Thyroid gland (tissue), 4 donors: ENCODE data around the gene CDK19. TPM values are rescaled to one million over a fixed set of nuclear protein-coding genes. Genes with fewer than 3 reads are reported as not detected.

ENCODE experiments used
- DNase-seq, 2 donors: peaks; one replicate each; pipeline ENCODE4 v3.0.0-alpha.2; 2019
- H3K27ac ChIP-seq, 3 donors: fragments of 200-600 bp; sonication (generic); 1 replicate in 2 of 3; 2 replicates in 1 of 3; pipeline ENCODE4 v1.5.1; 2016 to 2019; ENCODE audit warnings: mild to moderate bottlenecking in 1 of 3, moderate library complexity in 1 of 3
- H3K27me3 ChIP-seq: fragments of 200-600 bp; sonication (generic); one replicate; pipeline ENCODE4 v1.5.1; 2019
- H3K36me3 ChIP-seq, 2 donors: fragments of 200-600 bp; sonication (generic); one replicate each; pipeline ENCODE4 v1.5.1; 2016 to 2019
- H3K4me1 ChIP-seq, 2 donors: fragments of 200-600 bp; sonication (generic); one replicate each; pipeline ENCODE4 v1.5.1; 2017 to 2019
- H3K4me3 ChIP-seq, 3 donors: fragments of 200-600 bp; sonication (generic); replicated peaks in 1 of 3; 1 replicate in 2 of 3; 2 replicates in 1 of 3; pipeline ENCODE4 v1.5.1; 2016; ENCODE audit warnings: mild to moderate bottlenecking in 1 of 3
- H3K9me3 ChIP-seq: fragments of 200-600 bp; sonication (generic); one replicate; pipeline ENCODE4 v1.5.1; 2017
- CTCF ChIP-seq, 6 experiments: fragments of 200-600 bp in 3 of 6; fragments of 450-650 bp in 3 of 6; sonication (generic) in 3 of 6; IDR thresholded peaks; one replicate each; pipeline ENCODE4 v1.5.1; 2016 to 2019; ENCODE audit warnings: antibody characterized with exemption in 6 of 6, mild to moderate bottlenecking in 2 of 6, inconsistent platforms in 1 of 6, moderate library complexity in 1 of 6
- POLR2A ChIP-seq, 2 donors: fragments of 450-650 bp; IDR thresholded peaks; one replicate each; pipeline ENCODE4 v1.6.1; 2017; ENCODE audit warnings: antibody characterized with exemption in 2 of 2, mild to moderate bottlenecking in 2 of 2, moderate library complexity in 1 of 2
- WGBS, 2 donors: methylation state at CpG; one replicate each; pipeline ENCODE4 v1.1.5; 2017; 5-methylcytosine and 5-hydroxymethylcytosine counted together
- intact Hi-C: fragments of 100-400 bp; cut with DNase I; formaldehyde crosslinking; loops from one replicate; pipeline ENCODE4 v1.15.1; 2023
- total RNA-seq, 4 donors: library from RNA; depleted of rRNA; stranded (reverse); fragments of >200 nt; gene quantifications; one replicate each; pipeline ENCODE4 v1.2.3, GENCODE V29; 2016

The CDK19 gene
- total RNA-seq, 4 donors from 2014 or later: 12.6 to 17.9 (median 13.3) TPM

DNA sequence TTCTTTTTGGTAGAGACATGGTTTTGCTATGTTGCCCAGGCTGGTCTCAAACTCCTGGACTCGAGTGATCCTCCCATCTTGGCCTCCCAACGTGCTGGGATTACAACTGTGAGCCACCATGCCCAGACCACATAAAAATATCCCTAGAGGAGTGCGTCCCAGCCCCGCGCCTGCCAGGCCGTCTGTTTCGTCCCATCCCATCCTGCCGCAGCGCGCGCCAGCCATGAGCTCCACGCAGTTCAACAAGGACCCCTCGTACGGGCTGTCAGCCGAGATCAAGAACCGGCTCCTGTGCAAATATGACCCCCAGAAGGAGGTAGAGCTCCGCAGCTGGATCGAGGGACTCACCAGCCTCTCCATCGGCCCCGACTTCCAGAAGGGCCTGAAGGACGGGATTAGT is 42.7 kb upstream of the CDK19 start:
- Histone ChIP-seq H3K27ac (no peak overlapping the region), H3K4me3 (no peak overlapping the region), H3K4me1 (peaks cover 0 to 6% of the 10 kb centered on the region in 2 donors), H3K27me3 (no peaks in the 10 kb centered on the region), H3K9me3 (no peaks in the 10 kb centered on the region), H3K36me3 (no peaks in the 10 kb centered on the region)
- intact Hi-C loops: no loop called here
- TF ChIP-seq POLR2A (IDR thresholded peaks at IDR 0.05): no peak
- no peak for TF ChIP-seq CTCF (IDR thresholded peaks at IDR 0.05)
- 95 to 96% methylated on average over 21 of the region's 21 CpGs for WGBS, 2 donors
- DNase-seq: no peak

DNA sequence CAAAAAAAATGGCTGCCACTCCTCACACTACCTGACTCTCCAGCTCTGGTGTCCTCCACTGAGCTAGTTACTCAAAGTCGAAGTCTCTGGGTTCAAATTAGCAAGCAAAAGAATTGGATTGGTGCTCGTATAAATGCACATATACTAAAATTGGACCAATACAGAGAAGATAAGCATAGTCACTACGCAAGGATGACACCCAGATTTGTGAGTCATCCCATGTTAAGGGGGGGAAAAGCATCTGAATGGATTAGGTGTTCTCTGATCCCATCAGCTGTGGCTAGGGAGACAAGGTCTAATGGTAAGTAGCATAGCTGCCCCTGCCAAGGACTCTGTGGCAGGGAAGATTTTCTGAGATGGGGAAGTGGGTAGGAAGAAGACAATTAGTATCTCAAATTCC is 41.0 kb upstream of the CDK19 start:
- peaks cover 0 to 6% of the 10 kb centered on the region in 2 donors for H3K4me1 ChIP-seq
- H3K9me3 ChIP-seq: no peaks in the 10 kb centered on the region
- H3K27ac ChIP-seq: no peak overlapping the region
- 94 to 95% methylated on average over 3 of the region's 3 CpGs for WGBS, 2 donors
- H3K4me3 ChIP-seq: no peak overlapping the region
- H3K27me3 ChIP-seq: no peaks in the 10 kb centered on the region
- intact Hi-C loops: no loop called here
- TF ChIP-seq POLR2A (IDR thresholded peaks at IDR 0.05): no peak
- TF ChIP-seq CTCF (IDR thresholded peaks at IDR 0.05): no peak
- no peak for DNase-seq
- no peaks in the 10 kb centered on the region for H3K36me3 ChIP-seq

DNA sequence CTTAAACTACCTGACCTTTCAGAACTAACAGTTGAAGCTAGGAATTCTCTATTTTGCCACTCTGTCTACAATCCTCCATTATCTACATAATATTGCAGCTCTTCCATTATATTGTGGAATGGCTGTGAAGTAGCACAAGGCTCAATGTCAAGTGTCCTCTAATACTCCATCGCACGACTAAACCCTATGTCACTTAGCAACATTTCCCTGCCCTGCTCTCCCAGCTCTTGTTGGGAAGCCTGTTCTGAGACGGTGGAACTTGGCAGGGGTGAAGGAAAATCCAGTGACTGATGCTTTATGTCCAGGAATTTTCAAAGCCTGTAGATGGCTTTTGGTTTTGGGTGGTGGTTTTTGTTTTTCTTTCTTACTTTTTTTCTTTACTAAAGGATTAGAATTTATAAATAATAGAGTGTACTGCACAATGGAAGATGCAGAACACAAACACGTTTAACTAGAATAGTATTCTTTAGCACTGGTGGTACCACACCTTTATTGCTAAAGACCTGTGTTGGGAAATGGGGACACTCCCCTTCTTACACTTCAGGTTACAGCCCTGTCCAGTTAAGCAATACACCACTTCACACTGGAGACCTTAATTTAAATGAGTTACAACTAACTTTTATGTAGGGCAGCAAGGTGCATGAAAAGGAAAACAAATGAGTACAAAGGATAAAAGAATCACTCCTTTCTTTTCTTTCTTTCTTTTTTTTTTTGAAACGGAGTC is 38.6 kb upstream of the CDK19 start:
- H3K4me3 ChIP-seq: no peak overlapping the region
- no peaks in the 10 kb centered on the region for H3K27me3 ChIP-seq
- no peaks in the 10 kb centered on the region for H3K36me3 ChIP-seq
- H3K4me1 ChIP-seq: no peaks in the 10 kb centered on the region
- H3K9me3 ChIP-seq: no peaks in the 10 kb centered on the region
- no peak for TF ChIP-seq POLR2A (IDR thresholded peaks at IDR 0.05)
- WGBS, 2 donors: 46 to 54% methylated on average over 5 of the region's 5 CpGs
- no peak overlapping the region for H3K27ac ChIP-seq
- DNase-seq: no peak
- intact Hi-C loops: no loop called here

- Histone ChIP-seq H3K9me3 (no peaks in the 10 kb centered on the region), H3K27ac (no peak overlapping the region), H3K4me1 (no peaks in the 10 kb centered on the region), H3K36me3 (no peaks in the 10 kb centered on the region), H3K4me3 (no peak overlapping the region), H3K27me3 (no peaks in the 10 kb centered on the region)
- no peak for TF ChIP-seq POLR2A (IDR thresholded peaks at IDR 0.05)
- no peak for TF ChIP-seq CTCF (IDR thresholded peaks at IDR 0.05)
- intact Hi-C loops: no loop called here
- DNase-seq: no peak
- WGBS, 2 donors: 99 to 100% methylated on average over 2 of the region's 2 CpGs
Observed at GRCh38 chr6:110852773-110853172, 37.5 kb upstream of the CDK19 start.

- intact Hi-C loops: no loop called here
- H3K9me3 ChIP-seq: no peaks in the 10 kb centered on the region
- H3K27ac ChIP-seq: no peak overlapping the region
- TF ChIP-seq POLR2A (IDR thresholded peaks at IDR 0.05) (no peak), CTCF (IDR thresholded peaks at IDR 0.05) (no peak)
- H3K4me1 ChIP-seq: no peaks in the 10 kb centered on the region
- H3K36me3 ChIP-seq: no peaks in the 10 kb centered on the region
- no peak for DNase-seq
- H3K4me3 ChIP-seq: no peak overlapping the region
- WGBS, 2 donors: 91% methylated on average over 4 of the region's 4 CpGs
- no peaks in the 10 kb centered on the region for H3K27me3 ChIP-seq
Observed at GRCh38 chr6:110849781-110850180, 34.5 kb upstream of the CDK19 start.
